Left kidney (tissue), 2 donors: ENCODE measurements around the gene SRRD. TPM values are rescaled to one million over a fixed set of nuclear protein-coding genes. Genes with fewer than 3 reads are reported as not detected.

ENCODE experiments used
- DNase-seq: peaks from one replicate; pipeline ENCODE4 v3.0.0-alpha.2; 2013
- polyA plus RNA-seq: library from polyadenylated mRNA; unstranded; fragments of 120-200 nt; gene quantifications from one replicate; pipeline ENCODE4 v1.2.1, GENCODE V29; 2013; ENCODE audit not compliant: insufficient read length

The SRRD gene
- polyA plus RNA-seq, 1 donor = 39.4 TPM

DNA sequence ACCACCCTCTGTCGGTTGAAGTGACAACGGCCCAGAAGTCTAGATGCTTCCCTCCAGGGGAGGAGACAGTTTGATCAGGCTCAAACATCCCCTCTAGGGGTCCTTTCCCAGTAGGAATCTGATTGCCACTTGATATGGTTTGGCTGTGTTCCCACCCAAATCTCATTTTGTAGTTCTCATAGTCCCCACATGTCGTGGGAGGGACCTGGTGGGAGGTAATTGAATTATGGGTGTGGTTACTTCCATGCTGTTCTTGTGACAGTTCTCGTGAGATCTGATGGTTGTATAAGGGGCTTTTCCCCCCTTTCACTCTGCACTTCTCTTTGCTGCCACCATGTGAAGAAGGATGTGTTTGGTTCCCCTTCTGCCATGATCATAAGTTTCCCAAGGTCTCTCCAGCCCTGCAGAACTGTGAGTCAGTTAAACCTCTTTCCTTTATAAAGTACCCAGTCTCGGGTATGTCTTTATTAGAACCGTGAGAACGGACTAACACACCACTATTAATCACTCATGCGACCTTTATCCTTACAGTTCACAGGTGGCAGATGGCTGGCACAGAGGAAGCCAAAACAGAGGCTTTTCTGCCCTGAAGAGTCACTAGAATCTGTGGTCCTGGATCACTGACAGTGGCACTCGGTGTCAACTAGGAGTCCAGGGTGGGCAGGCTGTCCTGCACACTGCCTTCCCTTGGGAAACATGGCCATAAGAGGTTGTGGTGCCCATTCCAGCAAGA is 33.1 kb upstream of the SRRD start:
- no peak for DNase-seq

DNA sequence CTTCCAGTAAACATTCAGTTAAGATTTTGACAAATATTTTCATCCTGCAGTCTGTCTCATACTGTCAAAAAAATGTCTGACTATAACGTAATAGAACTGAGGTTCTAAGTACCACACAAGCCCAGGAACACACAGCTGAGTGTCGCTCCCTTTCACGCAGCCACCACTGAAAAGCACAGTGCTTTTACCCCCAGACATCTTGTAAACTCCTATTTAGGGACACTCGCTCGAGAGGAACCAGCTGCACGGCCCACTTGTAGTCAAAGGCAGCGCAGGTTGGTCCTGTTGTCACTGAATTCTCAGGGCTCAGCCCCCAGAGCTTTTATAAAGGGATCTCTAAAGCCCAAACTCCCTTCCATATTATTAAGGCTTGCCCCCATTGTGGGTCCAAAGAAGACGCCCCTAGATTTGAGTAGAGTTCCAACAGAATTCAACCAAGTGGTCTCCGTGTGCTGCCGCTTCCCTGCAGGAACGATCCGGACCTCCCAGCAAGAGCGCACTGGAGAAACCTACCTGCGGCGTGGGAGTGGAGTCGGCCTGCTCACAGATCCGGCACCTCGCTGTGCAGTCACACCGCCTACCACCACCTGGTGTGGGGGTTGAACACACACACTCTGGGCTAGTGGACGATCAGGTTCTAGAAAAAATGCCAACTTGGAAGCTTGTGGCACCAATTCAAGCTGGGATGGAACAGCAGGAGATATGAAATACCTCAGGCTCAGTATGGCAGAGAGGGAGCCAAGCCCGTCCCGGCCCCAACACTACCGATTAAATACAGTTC is 31.3 kb upstream of the SRRD start:
- no peak for DNase-seq

DNA sequence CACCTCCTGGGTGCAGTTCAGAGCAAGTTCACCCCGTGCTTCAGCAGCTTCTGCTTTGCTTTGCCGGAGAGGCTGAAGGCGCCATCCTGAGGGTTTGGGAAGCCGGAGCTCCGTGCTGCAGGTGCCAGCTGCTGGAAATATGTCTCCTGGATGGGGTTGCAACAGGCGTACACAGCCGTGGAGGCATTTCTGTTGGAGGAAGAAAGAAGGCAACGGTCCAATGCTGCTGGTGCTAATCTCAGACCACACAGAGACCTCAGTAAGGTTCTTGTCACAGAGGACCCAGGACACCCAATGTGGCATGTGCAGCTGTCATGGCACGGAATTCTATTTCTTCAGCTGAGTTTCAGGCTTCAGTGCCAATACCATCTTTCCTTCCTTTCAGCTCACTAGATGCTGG is 30.5 kb upstream of the SRRD start:
- DNase-seq = no peak

DNA sequence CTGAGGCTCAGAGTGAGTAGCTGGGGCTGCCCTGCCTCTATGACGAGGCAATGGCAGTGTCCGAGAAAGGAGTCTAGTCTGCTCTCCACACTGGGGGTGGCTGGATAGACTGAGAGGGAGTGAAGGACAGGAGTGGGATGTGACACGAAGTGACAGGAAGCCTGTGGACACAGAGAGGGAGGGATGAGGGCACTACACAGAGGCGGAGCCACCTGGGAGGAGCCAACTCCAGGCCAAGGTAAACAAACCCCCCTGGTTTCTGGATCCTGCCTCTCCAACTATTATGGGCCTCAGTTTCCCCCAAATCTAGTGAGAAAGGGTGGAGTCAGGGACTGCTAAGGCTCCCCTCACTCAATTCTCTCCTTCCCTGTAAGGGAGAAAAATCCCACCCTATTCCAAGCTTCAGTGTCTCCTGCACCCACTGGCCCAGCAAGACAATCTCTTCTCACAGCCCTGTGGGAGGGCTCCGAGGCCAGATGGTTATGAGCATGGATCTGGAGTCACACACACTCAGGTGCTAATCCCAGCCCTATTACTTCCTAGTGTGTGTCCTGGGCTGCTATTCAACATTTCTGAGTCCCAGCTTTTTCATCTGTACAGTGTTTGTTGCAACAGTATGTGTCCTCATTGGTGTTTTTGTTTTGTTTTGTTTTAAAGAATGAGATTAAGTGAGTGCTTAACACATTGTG is 29.7 kb upstream of the SRRD start:
- DNase-seq = no peak

DNA sequence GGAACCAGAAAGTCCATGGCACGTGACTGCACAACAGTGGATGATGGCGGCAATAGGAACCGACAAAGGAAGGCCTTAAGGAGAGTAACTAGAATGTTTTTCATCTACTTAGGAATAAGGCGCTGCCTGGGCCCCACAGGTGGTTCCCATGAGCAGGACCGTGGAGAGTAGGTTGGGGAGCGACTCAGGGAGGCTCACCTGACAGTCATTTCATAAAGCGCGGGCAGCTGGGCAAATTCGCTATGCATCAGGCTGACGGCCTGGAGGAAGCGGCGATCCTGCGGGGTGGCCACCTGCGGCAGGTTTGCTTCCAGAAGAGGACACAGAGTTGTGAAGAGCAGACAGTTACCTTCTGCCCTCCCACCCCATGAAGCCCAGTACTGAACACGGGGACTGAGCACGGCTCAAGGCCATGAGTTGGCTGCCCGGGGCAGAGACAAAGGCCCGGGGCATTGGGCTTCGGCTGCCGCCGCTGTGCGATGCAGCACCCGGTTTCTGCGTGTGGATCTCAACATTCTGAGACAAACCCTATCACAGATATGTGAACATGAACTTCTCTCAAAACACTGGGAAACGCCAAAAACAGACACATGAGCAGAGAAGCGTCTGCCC is 25.9 kb upstream of the SRRD start:
- no peak for DNase-seq

DNA sequence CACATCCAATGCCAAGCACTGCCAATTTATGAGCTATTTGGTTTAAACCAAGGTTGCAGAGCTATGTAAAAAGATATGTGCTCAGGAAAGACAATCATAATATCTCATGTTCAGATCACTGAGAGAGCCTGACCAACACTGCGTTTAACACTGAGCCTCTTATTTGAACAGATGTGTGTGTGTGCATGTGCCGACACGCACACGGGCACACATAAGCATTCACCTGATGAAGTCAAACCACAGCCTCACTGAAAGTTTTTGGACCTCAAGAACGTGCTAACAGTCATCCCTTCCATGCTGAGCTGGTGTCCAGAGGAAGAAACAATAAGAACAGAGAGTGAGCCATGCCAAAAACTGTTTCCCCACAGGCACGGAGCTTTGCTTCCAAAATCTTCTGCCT is 23.5 kb upstream of the SRRD start:
- no peak for DNase-seq

DNA sequence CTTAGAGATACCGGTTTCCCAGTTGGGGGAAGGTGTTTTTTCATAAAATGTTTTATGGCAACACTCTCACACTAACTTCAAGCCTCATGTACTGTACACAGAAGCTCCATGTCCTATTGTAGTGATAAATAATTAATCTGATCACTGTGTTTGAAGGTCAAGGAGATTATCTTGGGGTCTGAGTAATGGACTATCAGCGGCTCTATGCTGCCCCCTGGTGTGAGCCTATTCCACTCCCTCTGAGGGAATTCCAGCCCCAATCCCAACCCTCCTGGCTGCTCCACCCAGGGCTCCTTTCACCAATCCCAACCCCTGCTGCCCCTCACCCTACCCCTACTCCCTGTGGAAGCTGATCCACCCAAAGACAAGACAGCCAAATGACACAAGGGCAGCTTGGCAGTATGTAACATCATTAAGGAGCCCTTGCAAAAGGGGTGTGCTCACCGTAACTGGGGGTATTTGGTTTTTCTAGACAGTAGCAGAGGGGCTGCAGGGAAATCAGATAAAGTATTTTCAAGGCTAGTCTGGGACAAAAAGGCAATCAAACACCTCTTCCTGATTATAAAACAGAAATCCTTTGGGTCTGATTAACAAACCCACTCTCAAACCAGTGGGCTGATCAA is 22.4 kb upstream of the SRRD start:
- DNase-seq = peak; percentile 43

DNA sequence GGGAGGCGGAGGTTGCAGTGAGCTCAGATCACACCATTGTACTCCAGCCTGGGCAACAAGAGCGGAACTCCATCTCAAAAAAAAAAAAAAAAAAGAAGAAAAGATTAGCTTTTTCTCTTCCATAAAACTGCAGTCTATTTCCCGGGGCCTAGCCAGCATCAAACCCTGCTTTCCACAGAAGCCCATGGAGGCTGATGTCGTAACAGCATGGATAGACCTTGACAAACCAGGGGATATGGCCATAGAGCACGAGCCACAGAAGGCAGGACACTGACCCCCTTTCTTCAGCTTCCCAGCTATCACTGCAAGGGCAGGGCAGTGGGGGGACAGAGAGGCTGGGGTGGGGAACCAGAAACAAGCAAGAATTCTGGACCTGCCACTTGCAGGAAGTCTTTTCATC is 21.6 kb upstream of the SRRD start:
- DNase-seq = no peak

DNA sequence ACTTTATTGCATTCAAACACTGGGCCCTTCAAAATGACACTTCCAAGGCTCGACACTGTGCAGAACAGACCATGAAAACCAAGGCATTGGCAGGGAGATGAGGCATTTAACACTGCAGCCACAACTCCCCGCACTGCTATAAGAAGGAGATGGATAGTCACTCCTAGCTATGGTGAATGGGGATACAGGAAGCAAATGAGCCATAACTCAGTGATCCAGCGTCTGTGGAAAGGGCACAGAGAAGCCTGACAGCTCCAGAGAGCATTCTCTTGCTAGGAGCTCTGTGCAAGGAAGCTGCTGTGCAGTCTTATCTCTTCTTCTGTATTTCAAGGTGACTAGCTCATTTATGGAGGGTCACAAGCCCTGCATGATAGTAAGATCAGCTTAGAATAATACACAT is 21.0 kb upstream of the SRRD start:
- DNase-seq = no peak

DNA sequence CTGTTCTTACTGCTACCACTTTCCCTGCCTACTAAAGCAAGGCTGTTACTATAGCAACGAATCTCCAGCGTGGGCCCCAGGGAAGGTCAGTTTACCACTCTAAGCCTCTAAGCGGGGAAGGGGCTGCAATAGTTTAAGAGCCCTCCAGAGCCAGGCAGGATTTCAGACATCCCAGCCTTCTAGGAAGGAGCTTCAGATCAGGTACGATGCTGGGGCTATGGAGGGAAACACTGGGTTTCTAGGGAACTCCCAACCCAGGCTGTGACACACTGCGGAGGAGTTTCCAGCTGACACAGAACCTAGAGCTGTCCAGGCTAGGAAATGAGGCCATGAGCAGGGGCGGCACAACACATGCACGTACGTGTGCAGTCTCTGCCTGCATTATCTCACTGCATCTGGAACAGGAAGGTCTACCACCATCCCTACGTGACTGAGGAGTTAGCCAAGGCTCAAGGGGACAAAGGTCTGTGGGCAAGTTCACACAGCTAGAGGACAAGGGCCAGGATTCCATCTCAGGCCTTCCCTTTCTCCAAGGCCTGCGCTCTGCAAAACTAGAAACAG is 20.5 kb upstream of the SRRD start:
- DNase-seq = peak; percentile 67

DNA sequence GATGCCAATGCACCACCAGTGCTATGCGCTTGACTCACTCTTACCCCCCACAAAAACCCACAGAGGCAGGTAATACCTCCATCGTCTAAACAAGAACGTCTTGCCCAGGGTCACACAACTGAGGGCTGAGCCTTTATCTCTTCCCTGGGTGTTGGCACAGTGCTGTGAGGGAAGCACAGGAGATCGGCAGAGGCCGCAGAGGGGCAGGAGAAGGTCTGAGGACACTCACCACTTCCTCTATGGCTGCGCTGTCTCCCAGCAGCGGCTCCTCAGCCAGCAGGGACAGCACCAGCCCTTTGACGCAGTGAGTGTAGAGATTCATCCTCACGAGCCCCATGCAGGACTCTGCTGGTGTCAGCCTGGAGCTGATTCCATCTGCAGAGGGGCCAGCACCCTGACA is 20.0 kb upstream of the SRRD start:
- no peak for DNase-seq

DNA sequence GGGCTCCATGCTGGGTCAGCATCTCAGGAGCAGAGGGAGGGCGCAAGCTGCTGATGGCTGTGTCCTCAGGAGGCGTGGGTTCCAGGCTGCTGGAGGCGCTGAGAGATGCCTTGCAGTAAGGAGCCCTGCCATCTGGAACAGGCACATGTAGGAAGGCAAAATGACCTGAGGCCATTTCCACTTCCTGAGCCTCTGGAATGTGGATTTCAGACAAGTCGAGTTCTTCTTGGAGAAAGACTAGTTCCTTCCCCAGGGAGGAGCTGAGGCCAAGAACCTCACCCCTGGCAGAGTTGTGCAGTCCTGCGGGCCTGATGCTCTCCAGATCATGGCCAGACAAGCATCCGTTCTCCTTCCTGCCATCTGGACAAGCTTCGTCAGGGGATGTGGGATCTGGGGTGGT is 19.4 kb upstream of the SRRD start:
- DNase-seq = no peak

DNA sequence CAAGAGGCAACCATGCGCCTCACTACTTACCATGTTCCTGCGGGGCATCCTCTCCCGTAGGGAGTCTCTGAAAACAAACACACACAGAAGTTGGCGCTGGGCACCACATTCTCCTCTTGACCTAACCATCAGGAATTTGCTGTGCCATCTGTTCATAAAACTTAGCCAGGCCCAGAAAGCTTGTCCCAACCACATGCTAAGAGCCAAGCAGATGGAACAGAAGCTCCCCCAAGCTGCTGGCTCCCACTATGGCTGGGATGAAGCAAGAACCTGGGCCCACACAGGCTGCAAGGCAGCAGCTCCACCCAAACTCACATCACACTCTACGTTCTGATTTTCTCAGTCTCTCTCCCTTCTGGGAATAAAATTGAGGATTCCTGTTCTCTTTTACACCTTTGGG is 17.5 kb upstream of the SRRD start:
- DNase-seq = no peak

DNA sequence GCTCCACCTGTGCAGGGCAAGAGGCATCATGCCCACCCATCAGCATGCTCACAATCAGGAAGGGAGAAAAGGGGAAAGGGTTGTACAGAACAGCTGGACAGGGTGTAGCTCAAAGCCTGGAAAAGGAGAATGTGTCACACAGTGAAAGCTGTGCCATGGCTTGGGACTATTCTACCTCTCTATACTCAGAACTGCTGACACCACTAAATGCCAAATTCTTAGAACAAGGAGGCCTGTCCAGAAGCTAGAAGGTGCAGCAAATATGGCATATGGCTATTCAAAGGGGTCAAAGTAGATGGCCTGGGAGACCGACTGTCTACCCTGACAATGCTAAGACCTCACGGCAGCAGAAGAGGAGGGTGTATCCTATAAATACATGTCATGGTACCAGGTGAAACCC is 12.9 kb upstream of the SRRD start:
- no peak for DNase-seq

DNA sequence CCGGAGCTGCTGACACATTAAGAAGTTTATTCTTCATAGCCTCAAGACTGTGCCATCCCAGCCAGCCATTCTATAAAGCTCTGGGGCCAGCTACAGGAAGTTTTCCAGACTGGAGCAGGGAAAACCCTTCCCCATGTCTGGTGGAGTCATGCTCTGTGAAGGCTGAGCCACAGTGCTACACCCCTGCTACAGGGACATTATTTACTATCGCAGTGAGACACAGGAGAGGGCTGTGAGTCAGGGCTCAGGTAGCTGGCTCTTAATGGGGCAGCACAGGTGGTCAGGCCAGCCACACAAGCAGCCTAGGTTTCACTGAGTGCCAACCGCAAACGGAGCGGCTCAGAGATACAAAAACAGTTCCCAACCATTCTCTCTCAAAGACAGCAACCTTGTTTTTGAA is 12.2 kb upstream of the SRRD start:
- DNase-seq = no peak

DNA sequence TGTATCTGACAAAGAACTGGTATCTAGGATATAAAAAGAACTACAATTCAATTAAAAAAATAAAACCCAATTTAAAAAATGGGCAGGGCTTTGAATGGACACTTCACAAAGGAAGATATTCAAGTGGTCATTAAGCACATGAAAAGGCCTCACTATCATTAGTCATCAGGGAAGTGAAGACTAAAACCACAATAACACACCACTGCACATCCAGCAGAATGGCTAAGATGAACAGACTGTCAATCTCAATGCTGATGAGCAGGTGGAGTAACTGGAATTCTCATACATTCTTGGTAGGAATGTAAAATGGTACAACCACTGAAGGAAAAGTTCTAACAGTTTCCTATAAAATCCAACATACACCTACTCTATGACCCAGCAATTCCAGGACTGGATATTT is 9.0 kb upstream of the SRRD start:
- DNase-seq = no peak

DNA sequence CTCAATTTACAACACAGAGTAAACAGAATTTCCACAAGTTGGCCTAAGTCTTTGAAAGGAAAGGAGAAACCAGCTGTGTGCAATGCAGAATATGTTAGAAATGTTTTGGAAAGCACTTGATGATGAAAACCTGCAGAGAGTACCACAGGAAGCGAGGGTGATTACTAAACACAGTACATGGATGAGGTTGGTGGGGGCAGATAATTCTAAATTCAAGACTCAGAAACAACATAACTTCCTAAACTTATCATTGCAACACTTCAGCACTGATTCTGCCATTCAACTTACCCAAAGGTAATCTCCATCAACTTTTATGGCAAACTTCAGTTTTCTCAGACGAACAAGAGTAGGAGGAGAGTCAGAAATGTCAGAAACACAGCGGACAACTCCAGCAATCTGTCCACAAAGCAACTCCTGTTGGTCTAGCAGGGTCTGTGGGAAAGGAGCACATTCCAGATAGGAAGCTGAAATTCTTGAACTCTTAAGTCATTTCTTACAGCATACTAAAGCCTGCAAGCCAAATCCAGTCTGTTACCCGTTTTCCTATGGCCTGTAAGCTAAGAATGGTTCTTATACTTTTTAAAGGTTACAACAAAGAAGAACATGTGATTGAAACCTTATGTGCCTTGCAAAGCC is 6.9 kb upstream of the SRRD start:
- no peak for DNase-seq

DNA sequence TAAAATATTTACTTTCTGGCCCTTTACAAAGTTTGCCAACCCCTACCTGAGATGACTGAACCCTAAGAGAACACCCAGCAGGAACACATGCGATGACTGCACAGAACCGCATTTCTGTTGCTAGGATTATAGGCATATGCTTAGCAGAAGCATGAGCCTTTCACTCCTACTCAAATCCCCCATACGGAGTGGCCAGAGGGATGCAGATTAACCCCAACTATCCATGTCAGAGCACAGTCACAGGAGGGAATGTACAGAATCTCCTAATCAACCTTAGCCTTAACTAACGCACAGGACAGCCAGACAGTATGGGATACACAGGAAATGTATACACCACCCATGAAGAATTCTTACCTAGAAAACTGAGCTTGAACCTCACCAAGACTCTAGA is 6.3 kb upstream of the SRRD start:
- DNase-seq = no peak

DNA sequence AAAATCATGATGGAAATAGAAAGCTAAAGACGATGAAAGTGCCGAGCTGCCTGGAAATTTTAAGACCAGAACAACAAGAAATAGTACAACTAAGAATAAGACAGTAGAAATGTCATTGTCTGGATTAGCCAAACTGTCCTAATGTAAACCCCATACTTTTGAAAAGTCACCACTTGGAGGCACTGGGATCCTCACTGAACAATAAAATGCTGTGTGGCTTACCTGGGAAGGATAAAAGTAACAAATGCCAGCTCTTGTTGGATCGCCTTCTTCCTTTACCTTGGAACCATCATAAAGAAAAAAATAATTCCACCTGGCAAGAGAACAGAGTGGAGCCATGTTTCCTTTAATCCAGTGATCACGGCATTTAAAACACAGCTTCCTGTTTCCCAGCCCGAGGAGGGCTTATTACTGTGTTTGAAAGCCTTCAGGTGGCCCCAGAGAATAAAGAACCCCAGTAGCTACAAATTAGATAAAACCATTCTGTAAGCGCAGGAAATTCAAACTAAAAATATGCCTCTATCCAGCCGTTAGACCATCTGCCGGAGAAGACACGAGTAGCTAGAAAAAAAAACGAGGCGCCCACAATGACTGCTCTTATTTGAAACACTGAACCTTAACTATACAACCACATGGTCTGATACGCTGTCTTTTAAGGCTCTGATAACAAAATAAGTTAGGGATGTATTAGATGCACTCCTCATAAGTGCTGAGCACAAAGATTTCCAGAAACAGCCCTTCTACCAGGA is 4.5 kb upstream of the SRRD start:
- DNase-seq = no peak

DNA sequence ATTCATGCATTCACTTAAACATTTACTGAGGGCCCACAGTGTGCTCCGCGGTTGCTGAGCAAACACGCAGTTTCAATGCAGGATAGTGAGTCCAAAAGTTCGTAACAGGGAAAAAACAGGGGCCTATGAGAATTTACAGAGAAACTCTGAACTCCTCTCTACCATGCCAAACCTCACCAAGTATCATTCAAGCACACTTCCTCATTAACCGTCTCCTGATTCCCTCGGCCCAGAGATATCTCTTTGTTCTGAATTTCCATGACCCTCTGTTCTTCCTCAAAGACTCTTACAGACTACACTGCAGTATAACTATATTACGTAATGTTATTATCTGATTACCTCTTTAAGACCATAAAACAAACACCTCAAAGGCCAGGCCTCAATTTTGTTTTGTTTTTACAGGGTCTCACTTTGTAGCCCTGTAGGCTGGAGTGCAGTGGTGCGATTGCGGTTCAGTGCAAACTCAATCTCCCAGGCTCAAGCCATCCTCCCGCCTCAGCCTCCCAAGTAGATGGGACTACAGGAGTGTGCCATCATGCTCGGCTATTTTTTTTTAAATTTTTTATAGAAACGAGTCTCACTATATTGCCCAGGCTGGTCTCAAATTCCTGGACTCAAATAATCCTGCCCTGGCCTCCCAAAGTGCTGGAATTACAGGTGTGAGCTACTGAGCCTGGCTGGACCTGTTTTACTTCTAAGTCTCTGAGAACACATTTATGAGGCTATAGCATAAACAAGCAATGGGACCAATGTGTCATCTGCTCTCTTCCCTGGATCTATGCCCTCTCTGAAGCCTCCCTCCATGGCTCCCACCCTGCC is 3.7 kb upstream of the SRRD start:
- DNase-seq = no peak
